ENCODE results near the gene CTDNEP1. TPM values are rescaled to one million over a fixed set of nuclear protein-coding genes. Genes with fewer than 3 reads are reported as not detected.

CTDNEP1 gene
- total and polyA plus RNA-seq, 8 donors: 23.9 to 85.1 (median 73.9) TPM

DNA sequence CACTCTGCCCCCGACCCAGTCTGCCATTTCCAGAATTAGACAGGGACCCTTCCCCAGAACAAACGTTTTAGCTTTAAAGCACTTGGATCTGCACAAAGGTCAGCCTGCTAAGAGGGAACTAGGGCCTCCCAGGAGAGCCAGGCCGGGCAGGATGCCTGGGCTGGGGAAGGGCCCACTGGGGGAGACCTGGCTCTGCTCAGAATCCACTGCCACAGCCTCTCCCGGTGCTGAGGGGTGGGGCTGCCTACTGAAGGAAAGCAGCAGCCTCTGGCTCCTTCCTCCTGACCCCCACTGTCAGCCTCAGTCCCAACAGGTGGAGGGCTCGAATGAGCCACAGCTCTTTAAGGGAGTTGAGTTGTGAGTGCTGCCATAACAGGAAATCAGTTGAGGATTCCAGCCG is 41.2 kb upstream of the CTDNEP1 start:
- intact Hi-C loops (cut with DNase I; ENCODE audit: low total_unique reads): no loop called here
- no peak for TF ChIP-seq POLR2A (IDR thresholded peaks at IDR 0.05)
- no peak for TF ChIP-seq EP300 (IDR thresholded peaks at IDR 0.05)
- no peak for TF ChIP-seq POLR2AphosphoS5 (IDR thresholded peaks at IDR 0.05)
- TF ChIP-seq, protein P1, sequence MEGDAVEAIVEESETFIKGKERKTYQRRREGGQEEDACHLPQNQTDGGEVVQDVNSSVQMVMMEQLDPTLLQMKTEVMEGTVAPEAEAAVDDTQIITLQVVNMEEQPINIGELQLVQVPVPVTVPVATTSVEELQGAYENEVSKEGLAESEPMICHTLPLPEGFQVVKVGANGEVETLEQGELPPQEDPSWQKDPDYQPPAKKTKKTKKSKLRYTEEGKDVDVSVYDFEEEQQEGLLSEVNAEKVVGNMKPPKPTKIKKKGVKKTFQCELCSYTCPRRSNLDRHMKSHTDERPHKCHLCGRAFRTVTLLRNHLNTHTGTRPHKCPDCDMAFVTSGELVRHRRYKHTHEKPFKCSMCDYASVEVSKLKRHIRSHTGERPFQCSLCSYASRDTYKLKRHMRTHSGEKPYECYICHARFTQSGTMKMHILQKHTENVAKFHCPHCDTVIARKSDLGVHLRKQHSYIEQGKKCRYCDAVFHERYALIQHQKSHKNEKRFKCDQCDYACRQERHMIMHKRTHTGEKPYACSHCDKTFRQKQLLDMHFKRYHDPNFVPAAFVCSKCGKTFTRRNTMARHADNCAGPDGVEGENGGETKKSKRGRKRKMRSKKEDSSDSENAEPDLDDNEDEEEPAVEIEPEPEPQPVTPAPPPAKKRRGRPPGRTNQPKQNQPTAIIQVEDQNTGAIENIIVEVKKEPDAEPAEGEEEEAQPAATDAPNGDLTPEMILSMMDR (IDR thresholded peaks at IDR 0.05): no peak
- peaks cover 0 to 90% (median 28%) of the 10 kb centered on the region in 3 donors for H3K27me3 ChIP-seq
- no peaks in the 10 kb centered on the region for H3K36me3 ChIP-seq
- DNase-seq: peak in 1 of 2 donors; percentile 73
- peak overlapping the region in 2 of 5 donors; percentile 13 to 46 for H3K27ac ChIP-seq
- WGBS, 5 donors: 24 to 45% (median 31%) methylated on average over 6 of the region's 6 CpGs
- H3K4me1 ChIP-seq: peaks cover 31 to 51% (median 44%) of the 10 kb centered on the region in 4 donors
- no peaks in the 10 kb centered on the region for H3K9me3 ChIP-seq
- no peak overlapping the region for H3K4me3 ChIP-seq

DNA sequence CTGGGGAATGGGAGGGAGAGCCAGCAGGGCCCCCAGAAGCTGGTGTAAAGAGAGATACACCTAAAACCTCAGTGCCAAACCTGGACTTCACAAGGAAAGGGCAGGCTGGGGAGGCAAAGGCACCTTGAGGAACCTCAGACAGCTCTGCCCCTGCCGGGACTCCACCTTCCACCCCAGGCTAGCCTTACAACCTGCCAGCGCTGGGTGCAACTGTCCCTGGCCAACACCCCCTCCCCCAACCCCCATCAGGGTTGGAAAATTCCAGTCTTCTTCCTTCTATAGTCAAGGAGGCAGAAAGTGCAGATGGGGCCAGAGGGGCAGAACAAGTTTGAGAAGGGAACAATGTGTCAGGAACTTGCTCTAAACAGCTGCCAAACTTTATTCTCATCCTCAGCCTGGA is 40.7 kb upstream of the CTDNEP1 start:
- Histone ChIP-seq H3K36me3 (no peaks in the 10 kb centered on the region), H3K27me3 (peaks cover 0 to 87% (median 28%) of the 10 kb centered on the region in 3 donors), H3K4me3 (no peak overlapping the region), H3K27ac (no peak overlapping the region), H3K4me1 (peaks cover 31 to 51% (median 44%) of the 10 kb centered on the region in 4 donors), H3K9me3 (no peaks in the 10 kb centered on the region)
- intact Hi-C loops (cut with DNase I; ENCODE audit: low total_unique reads): no loop called here
- WGBS, 5 donors: 65 to 87% (median 72%) methylated on average over 2 of the region's 2 CpGs
- no peak for DNase-seq
- TF ChIP-seq POLR2AphosphoS5 (IDR thresholded peaks at IDR 0.05): no peak
- no peak for TF ChIP-seq EP300 (IDR thresholded peaks at IDR 0.05)
- TF ChIP-seq POLR2A (IDR thresholded peaks at IDR 0.05): no peak
- TF ChIP-seq, protein P1 (IDR thresholded peaks at IDR 0.05): no peak

DNA sequence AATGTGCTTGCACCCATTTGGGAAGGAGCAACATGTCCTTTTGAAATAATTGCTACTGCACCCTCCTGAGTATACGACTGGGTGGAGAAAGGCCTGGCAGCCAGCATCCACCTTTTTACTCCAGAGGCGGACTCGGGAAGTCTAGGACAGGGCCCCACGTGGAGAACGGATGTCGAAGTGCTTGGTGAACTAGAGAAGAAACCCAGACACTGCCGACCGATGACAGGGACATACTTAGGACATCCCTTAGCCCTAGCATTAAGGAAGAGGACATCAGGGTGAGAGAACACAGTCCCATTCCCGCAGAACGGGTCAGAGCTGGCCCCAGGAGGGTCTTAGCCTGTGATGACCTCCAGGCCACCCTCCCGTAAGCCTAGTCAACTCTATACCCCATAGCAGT is 39.2 kb upstream of the CTDNEP1 start:
- peaks cover 0 to 2% (median under 1%) of the 10 kb centered on the region in 4 donors for H3K36me3 ChIP-seq
- no peak for DNase-seq
- H3K4me3 ChIP-seq: no peak overlapping the region
- H3K9me3 ChIP-seq: no peaks in the 10 kb centered on the region
- intact Hi-C loops (cut with DNase I; ENCODE audit: low total_unique reads): no loop called here
- 79 to 89% (median 86%) methylated on average over 6 to 11 of the region's 11 CpGs for WGBS, 5 donors
- TF ChIP-seq, protein P1 (IDR thresholded peaks at IDR 0.05): no peak
- TF ChIP-seq EP300 (IDR thresholded peaks at IDR 0.05): no peak
- TF ChIP-seq POLR2A (IDR thresholded peaks at IDR 0.05): no peak
- no peak for TF ChIP-seq POLR2AphosphoS5 (IDR thresholded peaks at IDR 0.05)
- H3K4me1 ChIP-seq: peaks cover 20 to 40% (median 32%) of the 10 kb centered on the region in 4 donors
- no peak overlapping the region for H3K27ac ChIP-seq
- peaks cover 0 to 79% (median 28%) of the 10 kb centered on the region in 3 donors for H3K27me3 ChIP-seq

DNA sequence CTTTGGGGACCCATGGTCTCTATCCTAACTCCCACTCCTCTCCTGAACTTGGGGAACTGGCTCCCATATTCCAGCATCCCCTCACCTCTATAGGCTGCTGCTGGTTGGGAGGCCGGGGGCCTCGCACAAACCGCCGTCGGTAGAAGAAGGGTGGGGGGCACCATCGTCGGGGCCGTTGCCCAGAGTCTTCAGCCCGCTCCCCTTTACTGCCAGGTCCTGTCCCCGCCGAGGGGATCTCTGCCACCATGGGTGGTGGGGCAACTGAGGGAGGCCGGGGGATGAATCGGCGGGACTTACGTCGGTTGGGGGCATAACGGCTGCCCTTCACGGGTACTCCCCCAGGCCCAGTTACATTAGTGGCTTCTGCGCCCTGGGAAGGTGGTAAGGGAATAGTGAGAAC is 38.6 kb upstream of the CTDNEP1 start:
- Histone ChIP-seq H3K4me3 (no peak overlapping the region), H3K4me1 (peaks cover 15 to 34% (median 27%) of the 10 kb centered on the region in 4 donors), H3K36me3 (peaks cover 0 to 8% (median 3%) of the 10 kb centered on the region in 4 donors), H3K9me3 (no peaks in the 10 kb centered on the region), H3K27ac (no peak overlapping the region), H3K27me3 (peaks cover 0 to 73% (median 28%) of the 10 kb centered on the region in 3 donors)
- WGBS, 5 donors: 92 to 94% (median 93%) methylated on average over 16 to 19 of the region's 19 CpGs
- TF ChIP-seq POLR2AphosphoS5 (IDR thresholded peaks at IDR 0.05): no peak
- TF ChIP-seq, protein P1 (IDR thresholded peaks at IDR 0.05): no peak
- TF ChIP-seq POLR2A (IDR thresholded peaks at IDR 0.05): no peak
- no peak for TF ChIP-seq EP300 (IDR thresholded peaks at IDR 0.05)
- intact Hi-C loops (cut with DNase I; ENCODE audit: low total_unique reads): no loop called here
- DNase-seq: no peak
